HEK293 (cell line): Measurements from ENCODE around the gene HMX1.

Experiments
- KLF16 ChIP-seq: fragments of 450-650 bp; formaldehyde crosslinking; IDR thresholded peaks from 2 replicates; pipeline ENCODE4 v1.5.1; 2017; ENCODE audit warnings: missing biosample characterization, missing genetic modification characterization
- YY1 ChIP-seq: fragments of 450-650 bp; formaldehyde crosslinking; IDR thresholded peaks from 2 replicates; pipeline ENCODE4 v1.5.1; 2018; ENCODE audit warnings: missing biosample characterization, missing genetic modification characterization
- ZBTB21 ChIP-seq: fragments of 450-650 bp; formaldehyde crosslinking; IDR thresholded peaks from 2 replicates; pipeline ENCODE4 v1.5.1; 2017; ENCODE audit warnings: missing biosample characterization, missing genetic modification characterization
- ZNF133 ChIP-seq: fragments of 450-650 bp; formaldehyde crosslinking; IDR thresholded peaks from 2 replicates; pipeline ENCODE4 v1.5.1; 2016; ENCODE audit warnings: missing biosample characterization, missing genetic modification characterization
- ZNF140 ChIP-seq: fragments of 450-650 bp; formaldehyde crosslinking; IDR thresholded peaks from 2 replicates; pipeline ENCODE4 v1.5.1; 2016; ENCODE audit warnings: missing biosample characterization, missing genetic modification characterization
- ZNF274 ChIP-seq, 2 experiments: fragments of 200-500 bp in 1 of 2; fragments of 450-650 bp in 1 of 2; sonication (Bioruptor generic) in 1 of 2; formaldehyde crosslinking in 1 of 2; IDR thresholded peaks; 2 replicates each; pipeline versions ENCODE4 v1.5.1 to v1.6.1; 2014 to 2016; ENCODE audit warnings: borderline replicate concordance in 1 of 2, inconsistent platforms in 1 of 2, low read length in 1 of 2, missing biosample characterization in 1 of 2, missing genetic modification characterization in 1 of 2
- ZNF292 ChIP-seq: fragments of 450-650 bp; formaldehyde crosslinking; IDR thresholded peaks from 2 replicates; pipeline ENCODE4 v1.5.1; 2016; ENCODE audit warnings: low read depth, missing biosample characterization, missing genetic modification characterization, borderline replicate concordance
- ZNF335 ChIP-seq: fragments of 450-650 bp; formaldehyde crosslinking; conservative IDR thresholded peaks from 2 replicates; pipeline ENCODE4 v1.5.1; 2016; ENCODE audit warnings: missing biosample characterization, missing genetic modification characterization
- ZNF521 ChIP-seq: fragments of 450-650 bp; formaldehyde crosslinking; IDR thresholded peaks from 2 replicates; pipeline ENCODE4 v1.5.1; 2017; ENCODE audit warnings: missing biosample characterization, mild to moderate bottlenecking, missing genetic modification characterization
- ZNF785 ChIP-seq: fragments of 450-650 bp; formaldehyde crosslinking; IDR thresholded peaks from 2 replicates; pipeline ENCODE4 v1.5.1; 2016; ENCODE audit warnings: missing biosample characterization, missing genetic modification characterization
- TF ChIP-seq, protein P1 (sequence below): fragments of 450-650 bp; formaldehyde crosslinking; IDR thresholded peaks from 2 replicates; pipeline ENCODE4 v1.5.1; 2016; ENCODE audit warnings: missing biosample characterization, missing genetic modification characterization
- TF ChIP-seq, protein P2 (sequence below): fragments of 450-650 bp; IDR thresholded peaks from 2 replicates; pipeline ENCODE4 v1.5.1; 2018; ENCODE audit warnings: missing biosample characterization, missing genetic modification characterization
- TF ChIP-seq, protein P3 (sequence below): fragments of 450-650 bp; formaldehyde crosslinking; IDR thresholded peaks from 2 replicates; pipeline ENCODE4 v1.5.1; 2016; ENCODE audit warnings: missing biosample characterization, missing genetic modification characterization, low read depth

DNA sequence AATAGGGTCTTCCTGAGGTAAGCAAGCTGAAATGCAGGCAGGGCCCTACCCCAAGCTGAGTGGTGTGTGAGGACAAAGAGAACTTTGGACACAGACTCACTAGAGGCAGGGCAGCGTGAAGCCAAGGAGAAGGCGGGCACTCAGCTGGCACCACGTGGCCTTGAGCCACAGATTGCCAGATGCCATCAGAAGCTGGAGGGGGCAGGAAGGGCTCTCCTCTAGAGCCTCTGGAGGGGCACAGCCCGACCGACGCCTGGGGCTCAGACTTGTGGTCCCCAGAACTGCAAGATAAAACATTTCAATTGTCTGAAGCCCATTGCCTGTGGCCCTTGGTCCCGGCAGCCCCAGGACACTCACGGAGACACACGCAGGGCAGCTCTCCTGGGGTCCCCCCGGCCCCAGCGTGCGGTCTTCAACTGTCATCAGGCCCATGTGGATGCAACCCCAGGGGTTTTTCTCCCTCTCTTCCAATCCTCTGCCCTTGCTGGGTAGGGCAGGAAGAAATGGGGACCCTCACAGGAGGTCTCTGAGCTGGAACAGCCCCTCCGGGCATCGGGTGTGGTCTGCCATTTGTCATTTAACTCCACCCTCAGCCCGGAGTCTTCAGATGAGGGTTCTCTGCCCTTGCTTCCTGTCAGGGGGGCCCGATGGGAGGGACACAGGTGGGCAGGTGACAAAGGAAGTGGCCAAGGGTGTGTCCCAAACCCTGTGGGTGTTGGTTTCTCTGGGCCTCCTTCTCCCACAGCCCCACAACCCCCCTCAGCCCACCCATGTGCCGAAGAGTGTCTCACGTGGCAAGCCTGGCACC lies 22.2 kb downstream of the HMX1 start:
- TF ChIP-seq, protein P1, sequence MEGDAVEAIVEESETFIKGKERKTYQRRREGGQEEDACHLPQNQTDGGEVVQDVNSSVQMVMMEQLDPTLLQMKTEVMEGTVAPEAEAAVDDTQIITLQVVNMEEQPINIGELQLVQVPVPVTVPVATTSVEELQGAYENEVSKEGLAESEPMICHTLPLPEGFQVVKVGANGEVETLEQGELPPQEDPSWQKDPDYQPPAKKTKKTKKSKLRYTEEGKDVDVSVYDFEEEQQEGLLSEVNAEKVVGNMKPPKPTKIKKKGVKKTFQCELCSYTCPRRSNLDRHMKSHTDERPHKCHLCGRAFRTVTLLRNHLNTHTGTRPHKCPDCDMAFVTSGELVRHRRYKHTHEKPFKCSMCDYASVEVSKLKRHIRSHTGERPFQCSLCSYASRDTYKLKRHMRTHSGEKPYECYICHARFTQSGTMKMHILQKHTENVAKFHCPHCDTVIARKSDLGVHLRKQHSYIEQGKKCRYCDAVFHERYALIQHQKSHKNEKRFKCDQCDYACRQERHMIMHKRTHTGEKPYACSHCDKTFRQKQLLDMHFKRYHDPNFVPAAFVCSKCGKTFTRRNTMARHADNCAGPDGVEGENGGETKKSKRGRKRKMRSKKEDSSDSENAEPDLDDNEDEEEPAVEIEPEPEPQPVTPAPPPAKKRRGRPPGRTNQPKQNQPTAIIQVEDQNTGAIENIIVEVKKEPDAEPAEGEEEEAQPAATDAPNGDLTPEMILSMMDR (tag by site-specific recombination) = no peak
- TF ChIP-seq ZBTB21 (tag by site-specific recombination) (no peak), ZNF335 (tag by site-specific recombination) (no peak), ZNF292 (tag by site-specific recombination) (no peak), ZNF785 (tag by site-specific recombination) (no peak), ZNF140 (tag by site-specific recombination) (no peak), ZNF133 (tag by site-specific recombination) (no peak), ZNF521 (no peak), YY1 (tag by site-specific recombination) (no peak), ZNF274 (IDR thresholded peaks at IDR 0.05; ENCODE audit: low read length) (no peak), ZNF274 (tag by site-specific recombination; IDR thresholded peaks at IDR 0.05; ENCODE audit: borderline replicate concordance) (no peak), KLF16 (tag by site-specific recombination) (no peak)
- TF ChIP-seq, protein P2, sequence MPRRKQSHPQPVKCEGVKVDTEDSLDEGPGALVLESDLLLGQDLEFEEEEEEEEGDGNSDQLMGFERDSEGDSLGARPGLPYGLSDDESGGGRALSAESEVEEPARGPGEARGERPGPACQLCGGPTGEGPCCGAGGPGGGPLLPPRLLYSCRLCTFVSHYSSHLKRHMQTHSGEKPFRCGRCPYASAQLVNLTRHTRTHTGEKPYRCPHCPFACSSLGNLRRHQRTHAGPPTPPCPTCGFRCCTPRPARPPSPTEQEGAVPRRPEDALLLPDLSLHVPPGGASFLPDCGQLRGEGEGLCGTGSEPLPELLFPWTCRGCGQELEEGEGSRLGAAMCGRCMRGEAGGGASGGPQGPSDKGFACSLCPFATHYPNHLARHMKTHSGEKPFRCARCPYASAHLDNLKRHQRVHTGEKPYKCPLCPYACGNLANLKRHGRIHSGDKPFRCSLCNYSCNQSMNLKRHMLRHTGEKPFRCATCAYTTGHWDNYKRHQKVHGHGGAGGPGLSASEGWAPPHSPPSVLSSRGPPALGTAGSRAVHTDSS (tag by site-specific recombination) = no peak
- TF ChIP-seq, protein P3, sequence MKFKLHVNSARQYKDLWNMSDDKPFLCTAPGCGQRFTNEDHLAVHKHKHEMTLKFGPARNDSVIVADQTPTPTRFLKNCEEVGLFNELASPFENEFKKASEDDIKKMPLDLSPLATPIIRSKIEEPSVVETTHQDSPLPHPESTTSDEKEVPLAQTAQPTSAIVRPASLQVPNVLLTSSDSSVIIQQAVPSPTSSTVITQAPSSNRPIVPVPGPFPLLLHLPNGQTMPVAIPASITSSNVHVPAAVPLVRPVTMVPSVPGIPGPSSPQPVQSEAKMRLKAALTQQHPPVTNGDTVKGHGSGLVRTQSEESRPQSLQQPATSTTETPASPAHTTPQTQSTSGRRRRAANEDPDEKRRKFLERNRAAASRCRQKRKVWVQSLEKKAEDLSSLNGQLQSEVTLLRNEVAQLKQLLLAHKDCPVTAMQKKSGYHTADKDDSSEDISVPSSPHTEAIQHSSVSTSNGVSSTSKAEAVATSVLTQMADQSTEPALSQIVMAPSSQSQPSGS (tag by site-specific recombination) = no peak
